IMR-90 (cell line): Measurements from ENCODE around the gene TSNAXIP1. TPM values are rescaled to one million over a fixed set of nuclear protein-coding genes. Genes with fewer than 3 reads are reported as not detected.

ENCODE experiments used
- ATAC-seq: fragments of 200-7000 bp; cut with Tn5 transposase; 2 replicates; pipeline ENCODE4 v1.9.1; 2020; ENCODE audit warnings: low read depth, mild to moderate bottlenecking, moderate library complexity
- BruUV-seq: library from RNA; stranded (reverse); fragments of 400-500 nt; replicated peaks from 2 replicates; lab custom pipeline; 2021; lab: Mats Ljungman, UMichigan
- CTCF ChIA-PET: fragments of 300-600 bp; formaldehyde crosslinking; extraction: SDS; loops from one replicate; lab custom pipeline; 2021; ENCODE audit warnings: antibody characterized with exemption; lab: Yijun Ruan, JAX
- POLR2A ChIA-PET: fragments of 300-600 bp; sonication (Branson Sonifier 250); formaldehyde crosslinking; loops from one replicate; lab custom pipeline; 2022; ENCODE audit warnings: antibody characterized with exemption; ENCODE audit not compliant: unreplicated experiment; lab: Charles Lee
- DNase-seq: peaks from one replicate; pipeline ENCODE4 v3.0.0; 2013
- H2AFZ ChIP-seq: replicated peaks from 2 replicates; pipeline ENCODE3; 2013; ENCODE audit warnings: low read length, mild to moderate bottlenecking; ENCODE audit not compliant: poor library complexity
- H2AK5ac ChIP-seq: 2 replicates; pipeline ENCODE4 v1.6.1; 2013; ENCODE audit warnings: low read depth, low read length, inconsistent platforms
- H2AK9ac ChIP-seq: replicated peaks from 2 replicates; pipeline ENCODE3; 2013; ENCODE audit warnings: mild to moderate bottlenecking, low read depth, low read length, moderate library complexity; ENCODE audit not compliant: poor library complexity
- H2BK120ac ChIP-seq: 2 replicates; pipeline ENCODE4 v1.6.1; 2013; ENCODE audit warnings: low read depth, low read length, inconsistent platforms
- H2BK15ac ChIP-seq: 3 replicates; pipeline ENCODE4 v1.6.1; 2013; ENCODE audit warnings: low read depth, low read length, inconsistent platforms
- H2BK20ac ChIP-seq: 2 replicates; pipeline ENCODE4 v1.6.1; 2013; ENCODE audit warnings: low read depth, mild to moderate bottlenecking, inconsistent platforms, low read length, moderate library complexity
- H2BK5ac ChIP-seq: 2 replicates; pipeline ENCODE4 v1.6.1; 2013; ENCODE audit warnings: mild to moderate bottlenecking, low read depth, low read length, inconsistent platforms; ENCODE audit not compliant: poor library complexity, severe bottlenecking
- H3K14ac ChIP-seq: replicated peaks from 2 replicates; pipeline ENCODE4 v1.6.1; 2013; ENCODE audit warnings: low read depth, low read length, inconsistent platforms
- H3K18ac ChIP-seq: 2 replicates; pipeline ENCODE4 v1.6.1; 2013; ENCODE audit warnings: low read depth, low read length, control low read depth
- H3K23ac ChIP-seq: 2 replicates; pipeline ENCODE4 v1.6.1; 2013; ENCODE audit warnings: low read depth, low read length, inconsistent platforms
- H3K27ac ChIP-seq: 2 replicates; pipeline ENCODE4 v1.5.1; 2013; ENCODE audit warnings: mild to moderate bottlenecking, control low read depth, low read length; ENCODE audit not compliant: insufficient read depth
- H3K27me3 ChIP-seq: 2 replicates; pipeline ENCODE4 v1.6.1; 2013; ENCODE audit warnings: low read length; ENCODE audit not compliant: control insufficient read depth, insufficient read depth
- H3K36me3 ChIP-seq: 2 replicates; pipeline ENCODE4 v1.6.1; 2013; ENCODE audit warnings: low read length, mixed read lengths; ENCODE audit not compliant: control insufficient read depth, insufficient read depth
- H3K4ac ChIP-seq: 2 replicates; pipeline ENCODE4 v1.6.1; 2013; ENCODE audit warnings: low read depth, low read length, inconsistent platforms
- H3K4me1 ChIP-seq: 2 replicates; pipeline ENCODE4 v1.6.1; 2013; ENCODE audit warnings: low read length, mixed read lengths; ENCODE audit not compliant: control insufficient read depth, insufficient read depth
- H3K4me2 ChIP-seq: 2 replicates; pipeline ENCODE4 v1.6.1; 2013; ENCODE audit warnings: low read depth, mild to moderate bottlenecking, control low read depth, low read length, moderate library complexity
- H3K4me3 ChIP-seq: 2 replicates; pipeline ENCODE4 v1.5.1; 2013; ENCODE audit warnings: low read depth, mild to moderate bottlenecking, control low read depth, low read length, moderate library complexity; ENCODE audit not compliant: insufficient read depth
- H3K56ac ChIP-seq: 2 replicates; pipeline ENCODE4 v1.6.1; 2013; ENCODE audit warnings: low read length, inconsistent platforms; ENCODE audit not compliant: insufficient read depth; ENCODE audit errors: extremely low read depth
- H3K79me1 ChIP-seq, 2 experiments: 2 replicates each; pipeline ENCODE4 v1.6.1; 2013; ENCODE audit warnings: low read length in 2 of 2, inconsistent platforms in 1 of 2, low read depth in 1 of 2
- H3K9ac ChIP-seq: 2 replicates; pipeline ENCODE4 v1.6.1; 2013; ENCODE audit warnings: low read depth, low read length, control low read depth
- H3K9me1 ChIP-seq: 2 replicates; pipeline ENCODE4 v1.6.1; 2013; ENCODE audit warnings: low read length, inconsistent platforms; ENCODE audit not compliant: insufficient read depth
- H3K9me3 ChIP-seq: 2 replicates; pipeline ENCODE4 v1.6.1; 2013; ENCODE audit warnings: low read length; ENCODE audit not compliant: control insufficient read depth, insufficient read depth
- H4K20me1 ChIP-seq: 2 replicates; pipeline ENCODE4 v1.6.1; 2013; ENCODE audit warnings: low read length, inconsistent platforms; ENCODE audit not compliant: insufficient read depth
- H4K5ac ChIP-seq: 2 replicates; pipeline ENCODE4 v1.6.1; 2013; ENCODE audit warnings: mild to moderate bottlenecking, low read depth, low read length, control low read depth
- H4K8ac ChIP-seq, 2 experiments: 2 replicates each; pipeline ENCODE4 v1.6.1; 2013; ENCODE audit warnings: low read depth in 2 of 2, low read length in 2 of 2, control low read depth in 1 of 2, inconsistent platforms in 1 of 2
- H4K91ac ChIP-seq: 2 replicates; pipeline ENCODE4 v1.6.1; 2013; ENCODE audit warnings: low read depth, low read length, inconsistent platforms; ENCODE audit not compliant: insufficient read depth
- BHLHE40 ChIP-seq: fragments of 150-350 bp; IDR thresholded peaks from 2 replicates; pipeline ENCODE4 v1.6.1; 2016; ENCODE audit warnings: mild to moderate bottlenecking, low read depth, low read length
- CEBPB ChIP-seq: IDR thresholded peaks from 2 replicates; pipeline ENCODE4 v1.6.1; 2012; ENCODE audit warnings: low read depth, low read length, improper control_type of control experiment
- CHD1 ChIP-seq: IDR thresholded peaks from 2 replicates; pipeline ENCODE4 v1.6.1; 2012; ENCODE audit warnings: low read depth, low read length, improper control_type of control experiment
- CTCF ChIP-seq: conservative IDR thresholded peaks from 2 replicates; pipeline ENCODE4 v1.5.1; 2012; ENCODE audit warnings: mild to moderate bottlenecking, low read depth, low read length, improper control_type of control experiment
- ELK1 ChIP-seq: fragments of 150-350 bp; IDR thresholded peaks from 2 replicates; pipeline ENCODE4 v1.6.1; 2016; ENCODE audit warnings: low read depth, mild to moderate bottlenecking, low read length, moderate library complexity, borderline replicate concordance
- FOS ChIP-seq: fragments of 150-350 bp; IDR thresholded peaks from 2 replicates; pipeline ENCODE4 v1.6.1; 2016; ENCODE audit warnings: low read depth, low read length
- MAFK ChIP-seq: IDR thresholded peaks from 2 replicates; pipeline ENCODE4 v1.6.1; 2012; ENCODE audit warnings: low read depth, low read length, improper control_type of control experiment
- MAZ ChIP-seq: IDR thresholded peaks from 2 replicates; pipeline ENCODE4 v1.6.1; 2012; ENCODE audit warnings: low read depth, mild to moderate bottlenecking, low read length, improper control_type of control experiment, moderate library complexity, borderline replicate concordance
- MXI1 ChIP-seq: IDR thresholded peaks from 2 replicates; pipeline ENCODE4 v1.6.1; 2012; ENCODE audit warnings: low read depth, mild to moderate bottlenecking, low read length, moderate library complexity, borderline replicate concordance
- NFE2L2 ChIP-seq: fragments of 150-350 bp; IDR thresholded peaks from 2 replicates; pipeline ENCODE4 v1.6.1; 2016; ENCODE audit warnings: low read depth, mild to moderate bottlenecking, low read length
- POLR2A ChIP-seq: IDR thresholded peaks from 2 replicates; pipeline ENCODE4 v1.6.1; 2012; ENCODE audit warnings: mild to moderate bottlenecking, low read depth, low read length
- RAD21 ChIP-seq: IDR thresholded peaks from 2 replicates; pipeline ENCODE4 v1.6.1; 2012; ENCODE audit warnings: low read length, improper control_type of control experiment
- RCOR1 ChIP-seq: IDR thresholded peaks from 2 replicates; pipeline ENCODE4 v1.6.1; 2012; ENCODE audit warnings: mild to moderate bottlenecking, low read length, improper control_type of control experiment; ENCODE audit not compliant: insufficient replicate concordance
- USF2 ChIP-seq: fragments of 150-350 bp; IDR thresholded peaks from 2 replicates; pipeline ENCODE4 v1.6.1; 2017; ENCODE audit warnings: mild to moderate bottlenecking, antibody characterized with exemption, low read length, low read depth
- WGBS, 2 experiments: methylation state at CpG; one replicate each; pipeline versions ENCODE4 v1.1.5 to v1.1.7; 2013; ENCODE audit warnings: missing lambda C conversion rate in 2 of 2; ENCODE audit not compliant: insufficient read length in 1 of 2; ENCODE audit errors: extremely low coverage in 2 of 2; 5-methylcytosine and 5-hydroxymethylcytosine counted together
- dilution Hi-C: fragments of 300-500 bp; cut with HindIII; formaldehyde crosslinking; loops from one replicate; pipeline ENCODE4 v1.14.3; 2018; ENCODE audit warnings: low sequenced_read_pairs; ENCODE audit not compliant: unreplicated experiment
- in situ Hi-C: fragments of 300-500 bp; cut with MboI; formaldehyde crosslinking; loops from 3 replicates; pipeline ENCODE4 v1.14.3; 2019; ENCODE audit warnings: low sequenced_read_pairs, inconsistent platforms, mixed read lengths
- intact Hi-C: fragments of 100-400 bp; cut with micrococcal nuclease; formaldehyde crosslinking; loops from 2 replicates; pipeline ENCODE4 v1.10.0; 2022
- polyA plus RNA-seq, 3 experiments: library from polyadenylated mRNA; depleted of rRNA; stranded (reverse); fragments of >200 nt; gene quantifications; 2 replicates each; pipeline ENCODE4 v1.2.3, GENCODE V29; 2012; ENCODE audit warnings: low replicate concordance in 1 of 3
- total RNA-seq: library from RNA; depleted of rRNA; stranded (reverse); fragments of >200 nt; gene quantifications from 2 replicates; pipeline ENCODE4 v1.2.3, GENCODE V29; 2012

The TSNAXIP1 gene
- total and polyA plus RNA-seq, 2 of the 4 experiments (the other 2 are of a cell fraction) = 0.72 to 1.4 TPM

- in situ Hi-C loops = no loop called here
Measured at GRCh38 chr16:67803894-67804293, 2.8 kb upstream of the TSNAXIP1 start.

More at GRCh38 chr16:67803894-67804293, 2.8 kb upstream of the TSNAXIP1 start:
- ChIA-PET POLR2A (no interaction called here), CTCF (interaction anchor here (0.7 to 1.5 kb wide), 2 partner anchors 12 to 16 kb away, joined by 4 to 6 read pairs; no protein-coding TSS in a partner anchor)
- no peak for DNase-seq
- Histone ChIP-seq H2BK20ac (no peak overlapping the region), H3K27me3 (no peaks in the 10 kb centered on the region), H3K9ac (no peak overlapping the region), H3K14ac (no peak overlapping the region), H3K27ac (no peak overlapping the region), H3K9me3 (no peaks in the 10 kb centered on the region), H3K18ac (no peak overlapping the region), H3K4me1 (peaks cover 6% of the 10 kb centered on the region), H4K8ac (no peak overlapping the region), H3K56ac (no peak overlapping the region), H4K20me1 (peaks cover 20% of the 10 kb centered on the region; the same call in 1 of the 2 replicates), H3K9me1 (peaks cover 18% of the 10 kb centered on the region), H2AK5ac (no peak overlapping the region), H4K5ac (no peak overlapping the region), H2BK5ac (no peak overlapping the region), H3K4me2 (no peak overlapping the region), H2AFZ (no peak overlapping the region), H3K4me3 (no peak overlapping the region), H2AK9ac (no peak overlapping the region), H4K91ac (no peak overlapping the region), H2BK120ac (no peak overlapping the region), H3K4ac (no peak overlapping the region), H3K79me1 (peaks cover 24 to 69% of the 10 kb centered on the region in 2 experiments), H3K36me3 (peaks cover 11% of the 10 kb centered on the region), H2BK15ac (no peak overlapping the region), H3K23ac (no peak overlapping the region)
- BruUV-seq = TSS peak; percentile 37
- WGBS, 2 experiments = no CpG with 5 or more reads among the region's 3 CpGs
- no peak for TF ChIP-seq MAZ
- TF ChIP-seq RCOR1 = no peak
- TF ChIP-seq CTCF = no peak
- TF ChIP-seq CHD1 = no peak
- TF ChIP-seq CEBPB = no peak
- TF ChIP-seq MXI1 = no peak
- TF ChIP-seq FOS = no peak
- TF ChIP-seq USF2 = no peak
- no peak for TF ChIP-seq POLR2A
- TF ChIP-seq RAD21 = no peak
- TF ChIP-seq MAFK = no peak
- TF ChIP-seq BHLHE40 = no peak
- no peak for TF ChIP-seq NFE2L2
- TF ChIP-seq ELK1 = no peak
- intact Hi-C loops = loop anchor here (10.0 kb wide), 1 partner anchor 279 kb away; the partner anchor contains the start of gene RIPOR1
- dilution Hi-C loops = no loop called here
- no peak for ATAC-seq
